GM12878 (cell line): ENCODE measurements around the gene RRP12.

Source experiments
- CTCF ChIP-seq, 3 experiments: IDR thresholded peaks in 2 of 3; conservative IDR thresholded peaks in 1 of 3; 2 replicates each; pipeline ENCODE4 v1.5.1; 2011; ENCODE audit warnings: low read depth in 3 of 3, low read length in 3 of 3, mild to moderate bottlenecking in 3 of 3, control low read depth in 2 of 3, moderate library complexity in 2 of 3, inconsistent platforms in 1 of 3, mixed read lengths in 1 of 3; ENCODE audit not compliant: control insufficient read depth in 2 of 3, insufficient read depth in 1 of 3; ENCODE audit errors: extremely low read depth in 1 of 3
- KLF5 ChIP-seq: fragments of 450-650 bp; IDR thresholded peaks from 2 replicates; pipeline ENCODE4 v1.6.1; 2014; ENCODE audit warnings: mild to moderate bottlenecking; ENCODE audit not compliant: partially characterized antibody
- NR2C1 ChIP-seq: fragments of 450-650 bp; IDR thresholded peaks from 2 replicates; pipeline ENCODE4 v1.6.1; 2017; ENCODE audit warnings: antibody characterized with exemption, mild to moderate bottlenecking, moderate library complexity
- NR2C2 ChIP-seq: IDR thresholded peaks from 2 replicates; pipeline ENCODE4 v1.6.1; 2011; ENCODE audit warnings: borderline replicate concordance, low read depth; ENCODE audit not compliant: control insufficient read depth, insufficient read length
- POLR2AphosphoS5 ChIP-seq: IDR thresholded peaks from 2 replicates; pipeline ENCODE4 v1.6.1; 2011; ENCODE audit warnings: mild to moderate bottlenecking, low read length, inconsistent platforms
- ZNF207 ChIP-seq: fragments of 450-650 bp; IDR thresholded peaks from 2 replicates; pipeline ENCODE4 v1.6.1; 2014; ENCODE audit warnings: antibody characterized with exemption, mild to moderate bottlenecking, borderline replicate concordance
- TF ChIP-seq, protein P1 (sequence below): fragments of 450-650 bp; IDR thresholded peaks from 2 replicates; pipeline ENCODE4 v1.6.1; 2017; ENCODE audit warnings: mild to moderate bottlenecking

DNA sequence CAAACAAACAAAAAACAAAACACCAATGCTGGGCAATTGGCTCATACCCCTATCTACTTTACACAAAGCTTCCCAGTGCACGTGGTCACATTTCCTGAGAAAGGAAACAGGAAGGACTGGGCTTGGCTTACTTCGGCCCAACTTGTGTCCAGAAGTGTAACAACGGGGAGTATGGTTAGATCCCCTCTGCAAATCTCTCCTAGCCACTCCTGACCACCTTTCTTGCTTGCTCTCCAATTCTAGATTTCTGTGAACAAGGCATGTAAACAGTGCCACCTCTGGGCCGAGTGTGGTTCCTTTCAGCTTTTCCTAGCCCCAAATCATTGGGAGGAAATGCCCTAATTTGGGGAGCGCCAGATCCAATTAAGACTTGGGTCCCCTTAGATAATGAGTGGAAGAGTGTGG, 45.6 kb downstream of the RRP12 start:
- TF ChIP-seq NR2C1: no peak
- no peak for TF ChIP-seq POLR2AphosphoS5
- peak in 1 of 3 experiments; percentile 37; a peak in 1 of 6 replicates for TF ChIP-seq CTCF (IDR thresholded peaks at IDR 0.05 in 2 of 3, conservative IDR thresholded peaks at IDR 0.05 in 1 of 3; ENCODE audit: control insufficient read depth in 2 of 3, extremely low read depth in 1 of 3, insufficient read depth in 1 of 3, low read depth in 3 of 3, low read length in 3 of 3)
- no peak for TF ChIP-seq KLF5
- TF ChIP-seq, protein P1, sequence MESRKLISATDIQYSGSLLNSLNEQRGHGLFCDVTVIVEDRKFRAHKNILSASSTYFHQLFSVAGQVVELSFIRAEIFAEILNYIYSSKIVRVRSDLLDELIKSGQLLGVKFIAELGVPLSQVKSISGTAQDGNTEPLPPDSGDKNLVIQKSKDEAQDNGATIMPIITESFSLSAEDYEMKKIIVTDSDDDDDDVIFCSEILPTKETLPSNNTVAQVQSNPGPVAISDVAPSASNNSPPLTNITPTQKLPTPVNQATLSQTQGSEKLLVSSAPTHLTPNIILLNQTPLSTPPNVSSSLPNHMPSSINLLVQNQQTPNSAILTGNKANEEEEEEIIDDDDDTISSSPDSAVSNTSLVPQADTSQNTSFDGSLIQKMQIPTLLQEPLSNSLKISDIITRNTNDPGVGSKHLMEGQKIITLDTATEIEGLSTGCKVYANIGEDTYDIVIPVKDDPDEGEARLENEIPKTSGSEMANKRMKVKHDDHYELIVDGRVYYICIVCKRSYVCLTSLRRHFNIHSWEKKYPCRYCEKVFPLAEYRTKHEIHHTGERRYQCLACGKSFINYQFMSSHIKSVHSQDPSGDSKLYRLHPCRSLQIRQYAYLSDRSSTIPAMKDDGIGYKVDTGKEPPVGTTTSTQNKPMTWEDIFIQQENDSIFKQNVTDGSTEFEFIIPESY: no peak
- TF ChIP-seq ZNF207: no peak
- no peak for TF ChIP-seq NR2C2
